ENCODE measurements around the gene RSPH6A. TPM values are rescaled to one million over a fixed set of nuclear protein-coding genes. Genes with fewer than 3 reads are reported as not detected.
A peak's percentile ranks its signal among the peaks of the same experiment; 100 is the strongest.

Gene RSPH6A
- total RNA-seq (ENCODE audit: unreplicated experiment), result 0.61 TPM
- long read RNA-seq, result 0 reads

DNA sequence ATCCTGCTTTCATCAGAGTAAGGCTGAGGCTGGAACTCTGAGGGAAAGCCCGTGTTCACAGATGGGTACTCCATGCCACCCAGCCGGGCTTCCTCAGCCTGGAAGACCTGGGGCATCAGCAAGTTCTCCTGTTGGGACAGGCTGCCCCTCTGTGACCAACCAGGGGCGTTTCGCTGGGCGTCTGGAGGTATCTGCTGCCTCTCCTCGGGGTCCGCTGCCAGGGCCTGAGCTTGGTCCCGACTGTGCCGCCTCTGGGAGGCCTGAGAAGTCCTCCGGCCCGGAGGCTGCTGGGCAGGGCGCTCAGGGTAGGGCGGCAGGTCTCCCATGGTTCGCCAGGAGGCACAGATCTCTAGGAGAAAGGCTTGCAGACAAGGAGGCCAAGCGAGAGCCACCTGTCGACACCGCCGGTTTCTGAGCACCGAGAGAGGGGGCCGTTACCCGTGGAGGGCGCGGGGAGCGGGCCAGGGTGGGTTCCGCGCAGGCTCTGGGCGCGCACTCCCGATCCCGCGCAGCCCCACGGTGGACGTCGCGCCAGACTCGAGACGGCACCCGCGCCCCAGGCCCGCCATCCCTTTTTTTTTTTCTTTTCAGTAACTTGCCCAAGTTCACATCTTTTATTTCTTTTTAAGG lies at the start of gene RSPH6A:
TSS of gene RSPH6A (minus strand) at position 458 of the 630 bp plus-strand sequence. CDS start at position 326, 132 bp downstream.
- TF ChIP-seq, protein P1, sequence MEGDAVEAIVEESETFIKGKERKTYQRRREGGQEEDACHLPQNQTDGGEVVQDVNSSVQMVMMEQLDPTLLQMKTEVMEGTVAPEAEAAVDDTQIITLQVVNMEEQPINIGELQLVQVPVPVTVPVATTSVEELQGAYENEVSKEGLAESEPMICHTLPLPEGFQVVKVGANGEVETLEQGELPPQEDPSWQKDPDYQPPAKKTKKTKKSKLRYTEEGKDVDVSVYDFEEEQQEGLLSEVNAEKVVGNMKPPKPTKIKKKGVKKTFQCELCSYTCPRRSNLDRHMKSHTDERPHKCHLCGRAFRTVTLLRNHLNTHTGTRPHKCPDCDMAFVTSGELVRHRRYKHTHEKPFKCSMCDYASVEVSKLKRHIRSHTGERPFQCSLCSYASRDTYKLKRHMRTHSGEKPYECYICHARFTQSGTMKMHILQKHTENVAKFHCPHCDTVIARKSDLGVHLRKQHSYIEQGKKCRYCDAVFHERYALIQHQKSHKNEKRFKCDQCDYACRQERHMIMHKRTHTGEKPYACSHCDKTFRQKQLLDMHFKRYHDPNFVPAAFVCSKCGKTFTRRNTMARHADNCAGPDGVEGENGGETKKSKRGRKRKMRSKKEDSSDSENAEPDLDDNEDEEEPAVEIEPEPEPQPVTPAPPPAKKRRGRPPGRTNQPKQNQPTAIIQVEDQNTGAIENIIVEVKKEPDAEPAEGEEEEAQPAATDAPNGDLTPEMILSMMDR (IDR thresholded peaks at IDR 0.05; ENCODE audit: partially characterized antibody, unreplicated experiment), result no peak
- DNase-seq, result peak; percentile 51

DNA sequence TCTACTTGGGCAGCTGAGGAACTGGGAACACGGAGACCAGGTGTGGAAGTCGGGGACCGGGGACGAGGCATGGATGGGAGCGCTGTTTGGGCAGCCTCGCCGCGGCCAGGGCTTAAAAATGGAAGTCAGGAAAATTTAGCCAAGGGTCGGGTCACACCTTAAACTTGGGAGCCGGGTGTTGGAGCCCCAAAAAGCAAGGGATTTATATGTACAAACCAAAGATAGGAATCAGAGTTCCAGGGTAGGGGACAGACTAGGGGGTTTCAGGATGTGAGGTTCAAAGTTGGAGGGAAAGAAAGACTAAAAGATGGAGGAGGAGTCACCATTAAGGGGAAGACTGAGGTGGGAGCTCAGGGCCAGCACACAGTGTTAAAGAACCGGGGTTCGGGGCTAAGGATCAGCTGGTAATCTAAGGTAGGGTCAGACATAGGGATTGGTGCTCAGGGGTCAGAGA lies 49.5 kb upstream of the RSPH6A start:
- DNase-seq, result no peak
- peaks cover 30% of the 10 kb centered on the region for H3K27me3 Mint-ChIP-seq (ENCODE audit: unreplicated experiment)
- peak overlapping the region; percentile 64 for H3K4me3 Mint-ChIP-seq (ENCODE audit: unreplicated experiment)
- H3K27ac Mint-ChIP-seq (ENCODE audit: unreplicated experiment), result no peak overlapping the region
- H3K4me1 Mint-ChIP-seq (ENCODE audit: low read depth, unreplicated experiment), result no peaks in the 10 kb centered on the region
- TF ChIP-seq, protein P1 (IDR thresholded peaks at IDR 0.05; ENCODE audit: partially characterized antibody, unreplicated experiment), result no peak
- H3K36me3 Mint-ChIP-seq (ENCODE audit: unreplicated experiment), result no peaks in the 10 kb centered on the region
- H3K9me3 Mint-ChIP-seq (ENCODE audit: unreplicated experiment), result peaks cover 15% of the 10 kb centered on the region

More for the DNA sequence above, at the start of gene RSPH6A:
- peaks cover 8% of the 10 kb centered on the region for H3K9me3 Mint-ChIP-seq (ENCODE audit: unreplicated experiment)
- H3K27me3 Mint-ChIP-seq (ENCODE audit: unreplicated experiment), result peaks cover 7% of the 10 kb centered on the region
- H3K36me3 Mint-ChIP-seq (ENCODE audit: unreplicated experiment), result no peaks in the 10 kb centered on the region
- H3K4me3 Mint-ChIP-seq (ENCODE audit: unreplicated experiment), result peak within 1 kb of the TSS; percentile 88
- H3K4me1 Mint-ChIP-seq (ENCODE audit: low read depth, unreplicated experiment), result peaks cover 2% of the 10 kb centered on the region
- peak within 1 kb of the TSS; percentile 93 for H3K27ac Mint-ChIP-seq (ENCODE audit: unreplicated experiment)

DNA sequence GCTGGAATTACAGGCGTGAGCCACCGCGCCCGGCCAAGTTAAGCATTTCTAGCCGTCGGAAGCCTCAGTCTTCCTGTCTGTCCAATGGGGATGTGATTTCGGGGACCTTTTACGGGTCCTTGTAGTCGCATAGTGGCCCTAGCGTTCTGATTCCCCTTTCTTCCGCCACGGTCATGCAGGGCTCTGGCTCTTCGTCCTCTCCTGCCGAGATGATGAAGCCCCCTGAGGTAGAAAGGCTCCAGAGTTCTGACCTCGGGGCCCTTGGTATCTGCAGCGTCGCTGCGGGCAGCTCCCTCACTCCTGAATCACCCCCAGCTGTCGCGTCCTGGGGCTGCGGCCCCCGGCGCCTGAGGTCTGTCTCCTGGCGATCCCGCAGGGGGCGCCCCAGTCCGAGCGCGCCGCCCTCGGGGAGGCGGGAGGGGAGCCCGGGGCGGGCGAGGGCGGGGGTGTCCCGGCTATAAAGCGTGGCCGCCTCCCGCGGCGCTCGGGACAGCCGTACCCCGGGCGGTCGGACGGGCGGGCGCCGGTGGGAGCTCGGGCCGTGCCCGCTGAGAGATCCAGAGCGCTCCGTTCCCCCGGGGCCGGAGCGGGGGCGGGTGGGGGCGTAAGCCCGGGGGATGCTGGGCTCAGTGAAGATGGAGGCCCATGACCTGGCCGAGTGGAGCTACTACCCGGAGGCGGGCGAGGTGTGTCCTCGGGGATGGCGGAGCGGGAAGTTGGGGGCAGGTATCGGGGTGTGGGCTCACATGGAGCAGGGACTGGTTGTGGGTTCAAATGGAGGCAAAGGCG lies 48.9 kb upstream of the RSPH6A start, which contains the start of gene FOXA3:
TSS of gene FOXA3 (plus strand) at position 487 of the 789 bp plus-strand sequence. CDS start at position 618, 131 bp downstream.
- peak; percentile 51 for DNase-seq
- peak within 1 kb of the TSS; percentile 98 for H3K4me3 Mint-ChIP-seq (ENCODE audit: unreplicated experiment)
- TF ChIP-seq, protein P1 (IDR thresholded peaks at IDR 0.05; ENCODE audit: partially characterized antibody, unreplicated experiment), result peak; percentile 71
- peaks cover 30% of the 10 kb centered on the region for H3K27me3 Mint-ChIP-seq (ENCODE audit: unreplicated experiment)
- peaks cover 15% of the 10 kb centered on the region for H3K9me3 Mint-ChIP-seq (ENCODE audit: unreplicated experiment)
- no peaks in the 10 kb centered on the region for H3K36me3 Mint-ChIP-seq (ENCODE audit: unreplicated experiment)
- H3K4me1 Mint-ChIP-seq (ENCODE audit: low read depth, unreplicated experiment), result no peaks in the 10 kb centered on the region
- peak within 1 kb of the TSS; percentile 99 for H3K27ac Mint-ChIP-seq (ENCODE audit: unreplicated experiment)

DNA sequence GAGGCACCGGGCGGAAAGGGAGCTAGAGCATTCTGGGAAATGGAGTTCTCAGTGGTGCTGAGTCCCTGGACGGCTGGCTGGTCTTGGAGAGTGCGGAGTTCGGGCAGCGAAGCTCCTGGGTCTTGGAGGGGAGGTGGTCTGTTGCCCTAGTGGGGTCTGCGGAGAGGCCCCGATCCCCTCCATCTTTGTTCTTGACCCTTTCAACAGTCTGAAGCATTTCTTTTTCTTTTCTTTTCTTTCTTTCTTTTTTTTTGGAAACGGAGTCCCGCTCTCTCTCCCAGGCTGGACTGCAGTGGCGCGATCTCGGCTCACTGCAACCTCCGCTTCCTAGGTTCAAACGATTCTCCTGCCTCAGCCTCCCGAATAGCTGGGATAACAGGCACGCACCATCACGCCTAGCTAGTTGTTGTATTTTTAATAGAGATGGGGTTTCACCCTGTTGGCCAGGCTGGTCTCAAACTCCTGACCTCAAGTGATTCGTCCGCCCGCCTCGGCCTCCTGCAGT lies 48.3 kb upstream of the RSPH6A start:
- Mint-ChIP-seq H3K4me1 (ENCODE audit: low read depth, unreplicated experiment) (no peaks in the 10 kb centered on the region), H3K9me3 (ENCODE audit: unreplicated experiment) (peaks cover 15% of the 10 kb centered on the region), H3K27me3 (ENCODE audit: unreplicated experiment) (peaks cover 30% of the 10 kb centered on the region), H3K4me3 (ENCODE audit: unreplicated experiment) (peak overlapping the region; percentile 98), H3K27ac (ENCODE audit: unreplicated experiment) (peak overlapping the region; percentile 99), H3K36me3 (ENCODE audit: unreplicated experiment) (peaks cover 5% of the 10 kb centered on the region)
- DNase-seq, result no peak
- TF ChIP-seq, protein P1 (IDR thresholded peaks at IDR 0.05; ENCODE audit: partially characterized antibody, unreplicated experiment), result no peak

Measured in glutamatergic neuron (in vitro differentiated cells).